Osteocyte (in vitro differentiated cells): ENCODE results near the gene ATXN1. TPM values are rescaled to one million over a fixed set of nuclear protein-coding genes. Genes with fewer than 3 reads are reported as not detected.
"Not testable (repeated sequence)": the region's sequence is repeated elsewhere in the genome, so short reads cannot be mapped to it uniquely, and the experiment has no call there.

Source experiments
- DNase-seq: peaks from one replicate; pipeline ENCODE4 v3.0.0; 2021; ENCODE audit warnings: mixed read lengths; ENCODE audit not compliant: unreplicated experiment; ENCODE audit errors: extremely low spot score
- H3K27ac Mint-ChIP-seq: one replicate; pipeline ENCODE4 v1.8.0; 2021; ENCODE audit warnings: mild to moderate bottlenecking, mixed read lengths; ENCODE audit not compliant: unreplicated experiment
- H3K27me3 Mint-ChIP-seq: one replicate; pipeline ENCODE4 v1.8.0; 2021; ENCODE audit warnings: mixed read lengths; ENCODE audit not compliant: unreplicated experiment
- H3K36me3 Mint-ChIP-seq: one replicate; pipeline ENCODE4 v1.8.0; 2021; ENCODE audit warnings: mixed read lengths; ENCODE audit not compliant: unreplicated experiment
- H3K4me1 Mint-ChIP-seq: one replicate; pipeline ENCODE4 v1.8.0; 2021; ENCODE audit warnings: mixed read lengths; ENCODE audit not compliant: unreplicated experiment
- H3K4me3 Mint-ChIP-seq: one replicate; pipeline ENCODE4 v1.8.0; 2021; ENCODE audit warnings: mild to moderate bottlenecking, moderate library complexity, mixed read lengths; ENCODE audit not compliant: unreplicated experiment
- H3K9me3 Mint-ChIP-seq: one replicate; pipeline ENCODE4 v1.8.0; 2021; ENCODE audit warnings: mixed read lengths; ENCODE audit not compliant: unreplicated experiment
- total RNA-seq: library from RNA; stranded (reverse); gene quantifications from 2 replicates; pipeline ENCODE4 v1.2.1, GENCODE V29; 2021
- TF ChIP-seq, protein P1 (sequence below): fragments of 200-600 bp; sonication (generic); IDR thresholded peaks from 2 replicates; pipeline ENCODE4 v1.5.0; 2021; ENCODE audit warnings: antibody characterized with exemption, mild to moderate bottlenecking, moderate library complexity

ATXN1 gene
- total RNA-seq, 1 donor from 2014 or later: 54.4 TPM

DNA sequence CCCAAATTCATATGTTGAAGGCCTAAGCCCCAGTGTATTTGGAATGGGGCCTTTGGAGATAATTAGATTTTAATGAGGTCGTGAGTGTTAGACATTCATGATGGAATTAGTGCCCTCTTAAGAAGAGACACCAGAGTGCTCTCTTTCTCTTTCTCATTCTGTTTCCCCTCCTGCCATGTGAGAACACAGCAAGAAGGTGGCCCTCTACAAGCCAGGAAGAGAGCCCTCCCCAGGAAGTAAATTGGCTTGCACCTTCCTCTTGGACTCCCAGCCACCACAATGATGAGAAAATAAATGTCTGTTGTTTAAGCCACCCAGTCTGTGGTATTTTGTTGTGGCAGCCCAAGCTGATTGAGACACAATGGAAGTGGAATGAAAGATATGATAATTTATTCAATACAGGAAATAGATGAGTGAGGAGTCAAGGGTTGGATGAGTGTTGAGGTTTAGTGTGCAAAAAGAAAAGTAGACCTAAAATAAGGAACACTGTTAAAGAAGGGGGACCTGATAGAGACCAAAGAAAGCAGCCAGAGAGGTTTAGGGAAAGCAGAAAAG is 25.9 kb upstream of the ATXN1 start:
- H3K4me1 Mint-ChIP-seq: no peaks in the 10 kb centered on the region
- no peaks in the 10 kb centered on the region for H3K36me3 Mint-ChIP-seq
- H3K4me3 Mint-ChIP-seq: no peak overlapping the region
- H3K27me3 Mint-ChIP-seq: no peaks in the 10 kb centered on the region
- DNase-seq: no peak
- H3K27ac Mint-ChIP-seq: no peak overlapping the region
- TF ChIP-seq, protein P1, sequence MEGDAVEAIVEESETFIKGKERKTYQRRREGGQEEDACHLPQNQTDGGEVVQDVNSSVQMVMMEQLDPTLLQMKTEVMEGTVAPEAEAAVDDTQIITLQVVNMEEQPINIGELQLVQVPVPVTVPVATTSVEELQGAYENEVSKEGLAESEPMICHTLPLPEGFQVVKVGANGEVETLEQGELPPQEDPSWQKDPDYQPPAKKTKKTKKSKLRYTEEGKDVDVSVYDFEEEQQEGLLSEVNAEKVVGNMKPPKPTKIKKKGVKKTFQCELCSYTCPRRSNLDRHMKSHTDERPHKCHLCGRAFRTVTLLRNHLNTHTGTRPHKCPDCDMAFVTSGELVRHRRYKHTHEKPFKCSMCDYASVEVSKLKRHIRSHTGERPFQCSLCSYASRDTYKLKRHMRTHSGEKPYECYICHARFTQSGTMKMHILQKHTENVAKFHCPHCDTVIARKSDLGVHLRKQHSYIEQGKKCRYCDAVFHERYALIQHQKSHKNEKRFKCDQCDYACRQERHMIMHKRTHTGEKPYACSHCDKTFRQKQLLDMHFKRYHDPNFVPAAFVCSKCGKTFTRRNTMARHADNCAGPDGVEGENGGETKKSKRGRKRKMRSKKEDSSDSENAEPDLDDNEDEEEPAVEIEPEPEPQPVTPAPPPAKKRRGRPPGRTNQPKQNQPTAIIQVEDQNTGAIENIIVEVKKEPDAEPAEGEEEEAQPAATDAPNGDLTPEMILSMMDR: no peak
- peaks cover 11% of the 10 kb centered on the region for H3K9me3 Mint-ChIP-seq

DNA sequence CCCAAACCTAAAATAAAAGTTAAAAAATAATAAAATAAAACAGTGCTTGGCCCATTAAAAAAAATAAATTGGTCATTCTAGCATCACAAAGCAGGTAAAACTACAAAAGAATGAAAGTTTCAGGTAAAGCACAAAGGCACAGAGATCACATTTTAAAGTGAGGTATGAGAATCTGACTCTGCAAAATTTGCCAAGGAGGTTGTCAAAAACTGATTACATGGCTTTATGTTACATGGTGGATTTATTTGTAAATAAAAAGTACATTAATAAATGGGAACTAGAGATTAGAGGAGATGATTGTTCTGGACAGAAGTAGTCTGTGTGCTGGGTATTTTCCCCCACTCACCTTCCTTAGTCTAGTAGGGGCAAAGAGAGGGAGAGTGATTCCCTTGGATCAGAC is 24.2 kb upstream of the ATXN1 start:
- no peak overlapping the region for H3K4me3 Mint-ChIP-seq
- no peaks in the 10 kb centered on the region for H3K27me3 Mint-ChIP-seq
- no peak overlapping the region for H3K27ac Mint-ChIP-seq
- TF ChIP-seq, protein P1: no peak
- H3K4me1 Mint-ChIP-seq: no peaks in the 10 kb centered on the region
- no peaks in the 10 kb centered on the region for H3K36me3 Mint-ChIP-seq
- peaks cover 11% of the 10 kb centered on the region for H3K9me3 Mint-ChIP-seq
- DNase-seq: no peak

DNA sequence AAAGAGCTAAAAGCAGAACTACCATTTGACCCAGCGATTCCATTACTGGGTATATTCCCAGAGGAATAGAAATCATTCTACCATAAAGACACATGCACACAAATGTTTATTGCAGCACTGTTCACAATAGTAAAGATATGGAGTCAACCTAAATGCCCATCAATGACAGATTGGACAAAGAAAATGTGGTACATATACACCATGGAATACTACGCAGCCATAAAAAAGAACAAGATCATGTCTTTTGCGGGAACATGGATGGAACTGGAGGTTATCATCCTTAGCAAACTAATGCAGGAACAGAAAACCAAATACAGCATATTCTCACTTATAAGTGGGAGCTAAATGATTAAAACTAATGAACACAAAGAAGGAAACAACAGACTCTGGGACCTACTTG is 23.7 kb upstream of the ATXN1 start:
- H3K27ac Mint-ChIP-seq, DNase-seq, H3K36me3 Mint-ChIP-seq, H3K27me3 Mint-ChIP-seq, H3K9me3 Mint-ChIP-seq, H3K4me3 Mint-ChIP-seq, H3K4me1 Mint-ChIP-seq: not testable (repeated sequence)

DNA sequence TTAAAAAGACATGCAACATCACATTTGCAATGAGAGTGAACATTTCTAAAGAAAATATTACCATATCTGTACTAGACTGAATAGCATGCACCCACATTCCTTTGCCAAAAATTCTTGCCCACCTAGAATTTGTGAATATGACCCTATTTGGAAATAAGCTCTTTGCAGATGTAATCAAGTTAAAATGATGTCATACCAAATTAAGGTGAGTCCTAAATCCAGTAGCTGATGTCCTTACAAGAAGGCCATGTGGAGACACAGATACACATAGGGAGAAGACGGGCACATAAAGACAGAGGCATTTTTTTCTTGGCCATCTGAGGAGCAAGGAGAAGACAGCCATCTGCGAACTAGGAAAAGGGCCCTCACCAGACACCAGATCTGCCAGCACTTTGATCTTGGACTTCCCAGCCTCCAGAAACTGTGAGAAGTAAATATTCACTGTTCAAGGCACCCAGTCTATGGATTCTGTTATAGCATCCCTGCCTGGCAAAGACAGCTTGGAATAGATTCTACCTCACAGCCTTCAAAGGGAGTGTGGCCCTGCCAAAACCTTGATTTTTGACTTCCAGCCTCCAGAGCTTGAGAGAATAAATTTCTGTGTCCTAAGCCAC is 22.8 kb upstream of the ATXN1 start:
- no peak for DNase-seq
- TF ChIP-seq, protein P1: no peak
- Mint-ChIP-seq H3K27ac (no peak overlapping the region), H3K27me3 (no peaks in the 10 kb centered on the region), H3K4me1 (no peaks in the 10 kb centered on the region), H3K9me3 (no peaks in the 10 kb centered on the region), H3K36me3 (no peaks in the 10 kb centered on the region), H3K4me3 (no peak overlapping the region)

DNA sequence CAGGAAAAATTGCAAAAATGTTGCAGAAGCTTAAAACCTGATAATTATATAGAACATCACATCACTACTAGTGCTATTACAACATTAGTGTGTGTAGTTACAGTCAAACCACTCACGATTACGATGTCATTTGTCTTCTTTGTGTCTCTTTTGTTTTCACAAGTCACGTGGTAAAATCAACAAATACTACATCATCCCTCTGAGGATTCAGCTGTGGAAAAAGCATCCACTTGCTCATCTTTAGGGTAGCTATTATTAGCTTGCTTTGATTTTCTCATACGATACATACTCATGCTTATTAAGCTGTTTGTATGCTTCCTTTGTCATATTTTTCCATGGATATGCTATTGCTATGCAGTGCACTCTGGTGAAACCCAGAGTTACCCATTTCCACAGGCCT is 22.2 kb upstream of the ATXN1 start:
- H3K9me3 Mint-ChIP-seq: no peaks in the 10 kb centered on the region
- TF ChIP-seq, protein P1: no peak
- H3K27me3 Mint-ChIP-seq: no peaks in the 10 kb centered on the region
- H3K36me3 Mint-ChIP-seq: no peaks in the 10 kb centered on the region
- no peaks in the 10 kb centered on the region for H3K4me1 Mint-ChIP-seq
- H3K4me3 Mint-ChIP-seq: no peak overlapping the region
- H3K27ac Mint-ChIP-seq: no peak overlapping the region
- DNase-seq: no peak
